Loucy (cell line): ENCODE results near the gene MRPL34.

Source experiments
- EZH2phosphoT487 ChIP-seq: fragments of 200-600 bp; IDR thresholded peaks from 2 replicates; pipeline ENCODE4 v1.6.1; 2018; ENCODE audit warnings: antibody characterized with exemption, mild to moderate bottlenecking, moderate library complexity, borderline replicate concordance
- TF ChIP-seq, protein P1 (sequence below): fragments of 200-600 bp; sonication (generic); conservative IDR thresholded peaks from 2 replicates; pipeline ENCODE4 v1.5.1; 2014; ENCODE audit warnings: mild to moderate bottlenecking, antibody characterized with exemption, low read length

GRCh38 chr19:17262557-17262956 lies 43.1 kb upstream of the MRPL34 start:
- TF ChIP-seq, protein P1, sequence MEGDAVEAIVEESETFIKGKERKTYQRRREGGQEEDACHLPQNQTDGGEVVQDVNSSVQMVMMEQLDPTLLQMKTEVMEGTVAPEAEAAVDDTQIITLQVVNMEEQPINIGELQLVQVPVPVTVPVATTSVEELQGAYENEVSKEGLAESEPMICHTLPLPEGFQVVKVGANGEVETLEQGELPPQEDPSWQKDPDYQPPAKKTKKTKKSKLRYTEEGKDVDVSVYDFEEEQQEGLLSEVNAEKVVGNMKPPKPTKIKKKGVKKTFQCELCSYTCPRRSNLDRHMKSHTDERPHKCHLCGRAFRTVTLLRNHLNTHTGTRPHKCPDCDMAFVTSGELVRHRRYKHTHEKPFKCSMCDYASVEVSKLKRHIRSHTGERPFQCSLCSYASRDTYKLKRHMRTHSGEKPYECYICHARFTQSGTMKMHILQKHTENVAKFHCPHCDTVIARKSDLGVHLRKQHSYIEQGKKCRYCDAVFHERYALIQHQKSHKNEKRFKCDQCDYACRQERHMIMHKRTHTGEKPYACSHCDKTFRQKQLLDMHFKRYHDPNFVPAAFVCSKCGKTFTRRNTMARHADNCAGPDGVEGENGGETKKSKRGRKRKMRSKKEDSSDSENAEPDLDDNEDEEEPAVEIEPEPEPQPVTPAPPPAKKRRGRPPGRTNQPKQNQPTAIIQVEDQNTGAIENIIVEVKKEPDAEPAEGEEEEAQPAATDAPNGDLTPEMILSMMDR, result no peak
- TF ChIP-seq EZH2phosphoT487, result no peak
